GM23338 (cell line): ENCODE data around the gene PDE10A. TPM values are rescaled to one million over a fixed set of nuclear protein-coding genes. Genes with fewer than 3 reads are reported as not detected.

Experiments used
- ATAC-seq: fragments of 200-7000 bp; cut with Tn5 transposase; 3 replicates; pipeline ENCODE4 v1.9.1; 2020
- DNase-seq: peaks from one replicate; pipeline ENCODE4 v3.0.0-alpha.2; 2015; ENCODE audit warnings: low spot score
- H2AFZ ChIP-seq: fragments of 200-600 bp; sonication (generic); 2 replicates; pipeline ENCODE4 v1.8.0; 2016; ENCODE audit warnings: antibody characterized with exemption, mild to moderate bottlenecking, moderate library complexity
- H3F3A ChIP-seq: fragments of 200-600 bp; sonication (generic); replicated peaks from 2 replicates; pipeline ENCODE4 v1.8.0; 2017; ENCODE audit warnings: antibody characterized with exemption, mixed run types, low read depth
- H3K27ac ChIP-seq: fragments of 200-600 bp; sonication (generic); 2 replicates; pipeline ENCODE4 v1.6.1; 2016; ENCODE audit warnings: low read depth
- H3K27me3 ChIP-seq: fragments of 200-600 bp; sonication (generic); 2 replicates; pipeline ENCODE4 v1.8.0; 2016; ENCODE audit warnings: mild to moderate bottlenecking, mixed run types, moderate library complexity; ENCODE audit not compliant: insufficient read depth
- H3K36me3 ChIP-seq: fragments of 200-600 bp; sonication (generic); 2 replicates; pipeline ENCODE4 v1.8.0; 2016; ENCODE audit warnings: mild to moderate bottlenecking; ENCODE audit not compliant: insufficient read depth
- H3K4me1 ChIP-seq: fragments of 200-600 bp; sonication (generic); 2 replicates; pipeline ENCODE4 v1.8.0; 2016; ENCODE audit warnings: mild to moderate bottlenecking, moderate library complexity; ENCODE audit not compliant: insufficient read depth
- H3K4me2 ChIP-seq: fragments of 200-600 bp; sonication (generic); 2 replicates; pipeline ENCODE4 v1.7.1; 2017; ENCODE audit warnings: mixed run types
- H3K4me3 ChIP-seq: fragments of 200-600 bp; sonication (generic); 2 replicates; pipeline ENCODE4 v1.6.1; 2016; ENCODE audit warnings: mixed run types
- H3K79me2 ChIP-seq: fragments of 200-600 bp; sonication (generic); replicated peaks from 2 replicates; pipeline ENCODE4 v1.8.0; 2017; ENCODE audit warnings: mild to moderate bottlenecking; ENCODE audit not compliant: insufficient read depth
- H3K9me2 ChIP-seq: fragments of 200-600 bp; sonication (generic); 2 replicates; pipeline ENCODE4 v1.8.0; 2017; ENCODE audit not compliant: insufficient read depth
- H4K20me1 ChIP-seq: fragments of 200-600 bp; sonication (generic); replicated peaks from 2 replicates; pipeline ENCODE4 v1.8.0; 2017; ENCODE audit warnings: mild to moderate bottlenecking; ENCODE audit not compliant: insufficient read depth
- H3K27ac Mint-ChIP-seq: 2 replicates; pipeline ENCODE4 v1.8.0; 2020; ENCODE audit warnings: inconsistent platforms, mild to moderate bottlenecking, moderate library complexity, mixed read lengths
- H3K27me3 Mint-ChIP-seq: 3 replicates; pipeline ENCODE4 v1.8.0; 2022; ENCODE audit warnings: low read depth, mild to moderate bottlenecking, moderate library complexity, mixed read lengths, inconsistent platforms; ENCODE audit not compliant: insufficient read depth, poor library complexity
- H3K36me3 Mint-ChIP-seq: 3 replicates; pipeline ENCODE4 v1.8.0; 2021; ENCODE audit warnings: low read depth, mild to moderate bottlenecking, inconsistent platforms, moderate library complexity, mixed read lengths
- H3K4me1 Mint-ChIP-seq: 3 replicates; pipeline ENCODE4 v1.8.0; 2020; ENCODE audit warnings: mild to moderate bottlenecking, inconsistent platforms, mixed read lengths
- H3K4me3 Mint-ChIP-seq: 3 replicates; pipeline ENCODE4 v1.8.0; 2021; ENCODE audit warnings: moderate library complexity, mild to moderate bottlenecking, inconsistent platforms, mixed read lengths
- H3K9me3 Mint-ChIP-seq: 3 replicates; pipeline ENCODE4 v1.8.0; 2020; ENCODE audit warnings: moderate library complexity, mild to moderate bottlenecking, inconsistent platforms, mixed read lengths
- CREB1 ChIP-seq: fragments of 250-450 bp; sonication (Bioruptor Pico); IDR thresholded peaks from 2 replicates; pipeline ENCODE4 v1.5.0; 2020; ENCODE audit warnings: low read depth, mild to moderate bottlenecking, moderate library complexity
- EZH2phosphoT487 ChIP-seq: fragments of 200-600 bp; sonication (generic); IDR thresholded peaks from one replicate; pipeline ENCODE4 v1.8.1; 2018; ENCODE audit warnings: antibody characterized with exemption; ENCODE audit not compliant: unreplicated experiment
- JUNB ChIP-seq: IDR thresholded peaks from one replicate; pipeline ENCODE4 v1.6.1; 2016; ENCODE audit warnings: antibody characterized with exemption; ENCODE audit not compliant: unreplicated experiment
- NANOG ChIP-seq: IDR thresholded peaks from 2 replicates; pipeline ENCODE4 v1.6.1; 2016; ENCODE audit warnings: antibody characterized with exemption, borderline replicate concordance
- POLR2AphosphoS5 ChIP-seq: IDR thresholded peaks from 2 replicates; pipeline ENCODE4 v1.6.1; 2016; ENCODE audit warnings: antibody characterized with exemption, low read depth
- STAT1 ChIP-seq: IDR thresholded peaks from one replicate; pipeline ENCODE4 v1.6.1; 2016; ENCODE audit warnings: antibody characterized with exemption; ENCODE audit not compliant: unreplicated experiment
- ZNF331 ChIP-seq: fragments of 250-450 bp; sonication (Bioruptor Pico); IDR thresholded peaks from 2 replicates; pipeline ENCODE4 v1.5.0; 2020; ENCODE audit warnings: low read depth, mild to moderate bottlenecking, moderate library complexity
- polyA plus RNA-seq: library from polyadenylated mRNA; unstranded; fragments of >200 nt; fragmentation: Nextera tagmentation; extraction: Ambion mirVana; gene quantifications from 2 replicates; pipeline ENCODE4 v1.2.1, GENCODE V29; 2016
- total RNA-seq: library from RNA; depleted of rRNA; stranded (reverse); fragments of >200 nt; shearing (Covaris generic); gene quantifications from 2 replicates; pipeline ENCODE4 v1.2.3, GENCODE V29; 2014
- TF ChIP-seq, protein P1 (sequence below), 2 experiments: fragments of 200-600 bp in 1 of 2; sonication (generic) in 1 of 2; conservative IDR thresholded peaks; 2 replicates each; pipeline versions ENCODE4 v1.5.1 to v1.6.1; 2016 to 2017; ENCODE audit warnings: antibody characterized with exemption in 2 of 2, low read depth in 2 of 2, mild to moderate bottlenecking in 2 of 2, moderate library complexity in 1 of 2
- TF ChIP-seq, protein P2 (sequence below): IDR thresholded peaks from 2 replicates; pipeline ENCODE4 v1.6.1; 2016; ENCODE audit warnings: antibody characterized with exemption
- TF ChIP-seq, protein P3 (sequence below): fragments of 250-450 bp; sonication (Bioruptor Pico); IDR thresholded peaks from 2 replicates; pipeline ENCODE4 v1.5.0; 2020; ENCODE audit warnings: mild to moderate bottlenecking, moderate library complexity

Gene PDE10A
- total and polyA plus RNA-seq, 2 experiments from 2014 or later = 0.50 to 3.9 TPM

DNA sequence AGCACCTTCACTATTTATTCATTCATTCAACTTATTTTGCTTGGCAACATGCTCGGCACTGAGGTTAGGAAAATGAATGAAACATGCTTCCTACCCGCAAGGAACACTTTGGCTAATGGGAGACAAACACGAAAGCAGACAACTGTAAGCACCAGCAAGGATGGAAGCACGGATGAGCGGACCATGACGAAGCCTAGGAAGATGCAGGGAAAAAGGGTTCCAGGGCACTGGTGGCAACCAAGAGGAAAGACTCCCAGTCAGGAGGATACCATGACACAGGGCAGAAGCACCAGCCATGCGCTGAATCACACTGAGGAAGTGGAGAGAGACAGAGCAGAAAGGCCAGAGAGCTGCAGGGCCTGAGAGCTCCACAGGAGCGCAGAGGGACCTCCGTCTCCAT is 9.8 kb downstream of the PDE10A start:
- no peak overlapping the region for H2AFZ ChIP-seq
- peaks cover 19% of the 10 kb centered on the region for H3K27me3 ChIP-seq
- no peak overlapping the region for H3K4me2 ChIP-seq
- no peak for ATAC-seq
- H3K79me2 ChIP-seq = 0 out of 2 replicates have a peak, but pooled peaks cover 3% of the 10 kb centered on the region
- no peak for DNase-seq
- Mint-ChIP-seq H3K36me3 (no peaks in the 10 kb centered on the region), H3K27me3 (peaks cover 11% of the 10 kb centered on the region), H3K4me1 (peaks cover 13% of the 10 kb centered on the region), H3K27ac (no peak overlapping the region), H3K9me3 (no peaks in the 10 kb centered on the region), H3K4me3 (no peak overlapping the region)
- H3K4me1 ChIP-seq = peaks cover 24% of the 10 kb centered on the region
- no peak overlapping the region for H3K4me3 ChIP-seq
- H3F3A ChIP-seq = no peaks in the 10 kb centered on the region
- TF ChIP-seq ZNF331 = no peak
- no peak for TF ChIP-seq STAT1
- no peak for TF ChIP-seq NANOG
- no peak for TF ChIP-seq JUNB
- no peak for TF ChIP-seq CREB1
- TF ChIP-seq, protein P1, sequence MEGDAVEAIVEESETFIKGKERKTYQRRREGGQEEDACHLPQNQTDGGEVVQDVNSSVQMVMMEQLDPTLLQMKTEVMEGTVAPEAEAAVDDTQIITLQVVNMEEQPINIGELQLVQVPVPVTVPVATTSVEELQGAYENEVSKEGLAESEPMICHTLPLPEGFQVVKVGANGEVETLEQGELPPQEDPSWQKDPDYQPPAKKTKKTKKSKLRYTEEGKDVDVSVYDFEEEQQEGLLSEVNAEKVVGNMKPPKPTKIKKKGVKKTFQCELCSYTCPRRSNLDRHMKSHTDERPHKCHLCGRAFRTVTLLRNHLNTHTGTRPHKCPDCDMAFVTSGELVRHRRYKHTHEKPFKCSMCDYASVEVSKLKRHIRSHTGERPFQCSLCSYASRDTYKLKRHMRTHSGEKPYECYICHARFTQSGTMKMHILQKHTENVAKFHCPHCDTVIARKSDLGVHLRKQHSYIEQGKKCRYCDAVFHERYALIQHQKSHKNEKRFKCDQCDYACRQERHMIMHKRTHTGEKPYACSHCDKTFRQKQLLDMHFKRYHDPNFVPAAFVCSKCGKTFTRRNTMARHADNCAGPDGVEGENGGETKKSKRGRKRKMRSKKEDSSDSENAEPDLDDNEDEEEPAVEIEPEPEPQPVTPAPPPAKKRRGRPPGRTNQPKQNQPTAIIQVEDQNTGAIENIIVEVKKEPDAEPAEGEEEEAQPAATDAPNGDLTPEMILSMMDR (conservative IDR thresholded peaks at IDR 0.05; ENCODE audit: low read depth in 2 of 2) = no peak
- no peaks in the 10 kb centered on the region for H3K9me2 ChIP-seq
- H4K20me1 ChIP-seq = no peaks in the 10 kb centered on the region; the same call in 1 of the 2 replicates
- H3K36me3 ChIP-seq = no peaks in the 10 kb centered on the region
- H3K27ac ChIP-seq = no peak overlapping the region

DNA sequence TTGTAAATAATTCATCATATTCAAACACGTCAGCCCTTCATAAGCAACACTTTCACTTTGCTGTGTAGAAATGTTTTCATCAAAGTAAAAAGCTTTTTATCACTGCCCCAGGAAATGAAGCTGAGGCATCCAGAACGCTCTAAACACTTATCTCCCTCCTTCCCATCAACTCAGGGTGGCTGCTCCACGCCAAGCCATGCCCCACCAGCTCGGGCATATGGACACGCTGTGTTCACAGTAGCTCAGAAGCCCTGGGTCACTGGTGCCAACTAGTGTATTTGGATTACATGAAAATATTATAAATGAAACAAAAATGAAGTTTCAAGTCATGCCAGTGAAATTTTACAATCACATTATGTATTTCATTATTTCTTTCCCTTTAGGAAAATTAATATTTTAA is 10.3 kb downstream of the PDE10A start:
- H4K20me1 ChIP-seq = no peaks in the 10 kb centered on the region; the same call in 1 of the 2 replicates
- Mint-ChIP-seq H3K9me3 (no peaks in the 10 kb centered on the region), H3K4me3 (no peak overlapping the region), H3K36me3 (no peaks in the 10 kb centered on the region), H3K27ac (no peak overlapping the region), H3K27me3 (peaks cover 9% of the 10 kb centered on the region), H3K4me1 (peaks cover 9% of the 10 kb centered on the region)
- H3K4me2 ChIP-seq = no peak overlapping the region
- 0 out of 2 replicates have a peak, but pooled peaks cover 3% of the 10 kb centered on the region for H3K79me2 ChIP-seq
- H3K27ac ChIP-seq = no peak overlapping the region
- H3K4me3 ChIP-seq = no peak overlapping the region
- H3K4me1 ChIP-seq = peaks cover 21% of the 10 kb centered on the region
- ATAC-seq (no peak), DNase-seq (no peak)
- H3K9me2 ChIP-seq = no peaks in the 10 kb centered on the region
- H3F3A ChIP-seq = no peaks in the 10 kb centered on the region
- H3K27me3 ChIP-seq = peaks cover 14% of the 10 kb centered on the region
- no peaks in the 10 kb centered on the region for H3K36me3 ChIP-seq
- no peak overlapping the region for H2AFZ ChIP-seq
- TF ChIP-seq, protein P1 (conservative IDR thresholded peaks at IDR 0.05; ENCODE audit: low read depth in 2 of 2) = no peak
- no peak for TF ChIP-seq EZH2phosphoT487
- TF ChIP-seq, protein P2, sequence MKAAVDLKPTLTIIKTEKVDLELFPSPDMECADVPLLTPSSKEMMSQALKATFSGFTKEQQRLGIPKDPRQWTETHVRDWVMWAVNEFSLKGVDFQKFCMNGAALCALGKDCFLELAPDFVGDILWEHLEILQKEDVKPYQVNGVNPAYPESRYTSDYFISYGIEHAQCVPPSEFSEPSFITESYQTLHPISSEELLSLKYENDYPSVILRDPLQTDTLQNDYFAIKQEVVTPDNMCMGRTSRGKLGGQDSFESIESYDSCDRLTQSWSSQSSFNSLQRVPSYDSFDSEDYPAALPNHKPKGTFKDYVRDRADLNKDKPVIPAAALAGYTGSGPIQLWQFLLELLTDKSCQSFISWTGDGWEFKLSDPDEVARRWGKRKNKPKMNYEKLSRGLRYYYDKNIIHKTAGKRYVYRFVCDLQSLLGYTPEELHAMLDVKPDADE = no peak
- TF ChIP-seq, protein P3, sequence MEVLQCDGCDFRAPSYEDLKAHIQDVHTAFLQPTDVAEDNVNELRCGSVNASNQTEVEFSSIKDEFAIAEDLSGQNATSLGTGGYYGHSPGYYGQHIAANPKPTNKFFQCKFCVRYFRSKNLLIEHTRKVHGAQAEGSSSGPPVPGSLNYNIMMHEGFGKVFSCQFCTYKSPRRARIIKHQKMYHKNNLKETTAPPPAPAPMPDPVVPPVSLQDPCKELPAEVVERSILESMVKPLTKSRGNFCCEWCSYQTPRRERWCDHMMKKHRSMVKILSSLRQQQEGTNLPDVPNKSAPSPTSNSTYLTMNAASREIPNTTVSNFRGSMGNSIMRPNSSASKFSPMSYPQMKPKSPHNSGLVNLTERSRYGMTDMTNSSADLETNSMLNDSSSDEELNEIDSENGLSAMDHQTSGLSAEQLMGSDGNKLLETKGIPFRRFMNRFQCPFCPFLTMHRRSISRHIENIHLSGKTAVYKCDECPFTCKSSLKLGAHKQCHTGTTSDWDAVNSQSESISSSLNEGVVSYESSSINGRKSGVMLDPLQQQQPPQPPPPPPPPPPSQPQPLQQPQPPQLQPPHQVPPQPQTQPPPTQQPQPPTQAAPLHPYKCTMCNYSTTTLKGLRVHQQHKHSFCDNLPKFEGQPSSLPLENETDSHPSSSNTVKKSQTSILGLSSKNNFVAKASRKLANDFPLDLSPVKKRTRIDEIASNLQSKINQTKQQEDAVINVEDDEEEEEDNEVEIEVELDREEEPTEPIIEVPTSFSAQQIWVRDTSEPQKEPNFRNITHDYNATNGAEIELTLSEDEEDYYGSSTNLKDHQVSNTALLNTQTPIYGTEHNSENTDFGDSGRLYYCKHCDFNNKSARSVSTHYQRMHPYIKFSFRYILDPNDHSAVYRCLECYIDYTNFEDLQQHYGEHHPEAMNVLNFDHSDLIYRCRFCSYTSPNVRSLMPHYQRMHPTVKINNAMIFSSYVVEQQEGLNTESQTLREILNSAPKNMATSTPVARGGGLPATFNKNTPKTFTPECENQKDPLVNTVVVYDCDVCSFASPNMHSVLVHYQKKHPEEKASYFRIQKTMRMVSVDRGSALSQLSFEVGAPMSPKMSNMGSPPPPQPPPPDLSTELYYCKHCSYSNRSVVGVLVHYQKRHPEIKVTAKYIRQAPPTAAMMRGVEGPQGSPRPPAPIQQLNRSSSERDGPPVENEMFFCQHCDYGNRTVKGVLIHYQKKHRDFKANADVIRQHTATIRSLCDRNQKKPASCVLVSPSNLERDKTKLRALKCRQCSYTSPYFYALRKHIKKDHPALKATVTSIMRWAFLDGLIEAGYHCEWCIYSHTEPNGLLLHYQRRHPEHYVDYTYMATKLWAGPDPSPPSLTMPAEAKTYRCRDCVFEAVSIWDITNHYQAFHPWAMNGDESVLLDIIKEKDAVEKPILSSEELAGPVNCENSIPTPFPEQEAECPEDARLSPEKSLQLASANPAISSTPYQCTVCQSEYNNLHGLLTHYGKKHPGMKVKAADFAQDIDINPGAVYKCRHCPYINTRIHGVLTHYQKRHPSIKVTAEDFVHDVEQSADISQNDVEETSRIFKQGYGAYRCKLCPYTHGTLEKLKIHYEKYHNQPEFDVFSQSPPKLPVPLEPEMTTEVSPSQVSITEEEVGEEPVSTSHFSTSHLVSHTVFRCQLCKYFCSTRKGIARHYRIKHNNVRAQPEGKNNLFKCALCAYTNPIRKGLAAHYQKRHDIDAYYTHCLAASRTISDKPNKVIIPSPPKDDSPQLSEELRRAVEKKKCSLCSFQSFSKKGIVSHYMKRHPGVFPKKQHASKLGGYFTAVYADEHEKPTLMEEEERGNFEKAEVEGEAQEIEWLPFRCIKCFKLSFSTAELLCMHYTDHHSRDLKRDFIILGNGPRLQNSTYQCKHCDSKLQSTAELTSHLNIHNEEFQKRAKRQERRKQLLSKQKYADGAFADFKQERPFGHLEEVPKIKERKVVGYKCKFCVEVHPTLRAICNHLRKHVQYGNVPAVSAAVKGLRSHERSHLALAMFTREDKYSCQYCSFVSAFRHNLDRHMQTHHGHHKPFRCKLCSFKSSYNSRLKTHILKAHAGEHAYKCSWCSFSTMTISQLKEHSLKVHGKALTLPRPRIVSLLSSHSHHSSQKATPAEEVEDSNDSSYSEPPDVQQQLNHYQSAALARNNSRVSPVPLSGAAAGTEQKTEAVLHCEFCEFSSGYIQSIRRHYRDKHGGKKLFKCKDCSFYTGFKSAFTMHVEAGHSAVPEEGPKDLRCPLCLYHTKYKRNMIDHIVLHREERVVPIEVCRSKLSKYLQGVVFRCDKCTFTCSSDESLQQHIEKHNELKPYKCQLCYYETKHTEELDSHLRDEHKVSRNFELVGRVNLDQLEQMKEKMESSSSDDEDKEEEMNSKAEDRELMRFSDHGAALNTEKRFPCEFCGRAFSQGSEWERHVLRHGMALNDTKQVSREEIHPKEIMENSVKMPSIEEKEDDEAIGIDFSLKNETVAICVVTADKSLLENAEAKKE (CRISPR knock-in tag) = no peak
- no peak for TF ChIP-seq CREB1
- TF ChIP-seq ZNF331 = no peak
- no peak for TF ChIP-seq POLR2AphosphoS5
